HepG2 (cell line): ENCODE data around the gene GSPT1. TPM values are rescaled to one million over a fixed set of nuclear protein-coding genes. Genes with fewer than 3 reads are reported as not detected.

ENCODE experiments used
- BCL6 ChIP-seq: IDR thresholded peaks from 2 replicates; pipeline ENCODE4 v1.6.1; 2016; ENCODE audit warnings: missing genetic modification reagents, missing compliant biosample characterization
- EHMT2 ChIP-seq: fragments of 200-600 bp; sonication (generic); IDR thresholded peaks from 2 replicates; pipeline ENCODE4 v1.7.0; 2017; ENCODE audit warnings: antibody characterized with exemption, low read depth, low read length, borderline replicate concordance
- FOXO4 ChIP-seq: sonication (generic); formaldehyde crosslinking; conservative IDR thresholded peaks from 2 replicates; pipeline ENCODE4 v1.8.1; 2023; ENCODE audit warnings: missing genetic modification reagents
- LRRFIP1 ChIP-seq: sonication (generic); formaldehyde crosslinking; conservative IDR thresholded peaks from 2 replicates; pipeline ENCODE4 v1.4.0; 2020; ENCODE audit warnings: missing genetic modification reagents
- NFE2 ChIP-seq: sonication (generic); formaldehyde crosslinking; IDR thresholded peaks from 2 replicates; pipeline ENCODE4 v1.4.0; 2020; ENCODE audit warnings: missing genetic modification reagents
- NONO ChIP-seq, 2 experiments: fragments of 450-650 bp in 1 of 2; sonication (generic) in 1 of 2; formaldehyde crosslinking in 1 of 2; IDR thresholded peaks in 1 of 2; conservative IDR thresholded peaks in 1 of 2; 2 replicates each; pipeline versions ENCODE4 v1.6.1 to v1.8.0; 2017 to 2022; ENCODE audit warnings: mild to moderate bottlenecking in 1 of 2, missing genetic modification reagents in 1 of 2, moderate library complexity in 1 of 2
- NR2C2 ChIP-seq: sonication (generic); formaldehyde crosslinking; IDR thresholded peaks from 2 replicates; pipeline ENCODE4 v1.4.0; 2020; ENCODE audit warnings: missing genetic modification reagents, mild to moderate bottlenecking, moderate library complexity, borderline replicate concordance
- TFDP1 ChIP-seq: IDR thresholded peaks from 2 replicates; pipeline ENCODE4 v1.6.1; 2016; ENCODE audit warnings: missing compliant biosample characterization, missing genetic modification reagents, borderline replicate concordance
- ZC3H4 ChIP-seq: sonication (generic); formaldehyde crosslinking; IDR thresholded peaks from 2 replicates; pipeline ENCODE4 v1.4.0; 2020; ENCODE audit warnings: missing genetic modification reagents, borderline replicate concordance
- ZFP37 ChIP-seq: sonication (generic); formaldehyde crosslinking; IDR thresholded peaks from 2 replicates; pipeline ENCODE4 v1.4.0; 2020; ENCODE audit warnings: missing genetic modification reagents, borderline replicate concordance
- ZNF557 ChIP-seq: sonication (generic); formaldehyde crosslinking; IDR thresholded peaks from 2 replicates; pipeline ENCODE4 v1.4.0; 2020; ENCODE audit warnings: missing genetic modification reagents
- ZNF576 ChIP-seq: sonication (generic); formaldehyde crosslinking; IDR thresholded peaks from 2 replicates; pipeline ENCODE4 v1.4.0; 2020; ENCODE audit warnings: mild to moderate bottlenecking, missing genetic modification reagents
- ZNF619 ChIP-seq: sonication (generic); formaldehyde crosslinking; IDR thresholded peaks from 2 replicates; pipeline ENCODE4 v1.4.0; 2020; ENCODE audit warnings: mild to moderate bottlenecking, missing genetic modification reagents
- ZNF792 ChIP-seq: IDR thresholded peaks from 2 replicates; pipeline ENCODE4 v1.6.1; 2016
- polyA plus RNA-seq, 8 experiments: library from polyadenylated mRNA; depleted of rRNA in 3 of 8; stranded (reverse) in 7 of 8; unstranded in 1 of 8; fragments of >200 nt; fragmentation: Illumina TruSeq in 4 of 8; extraction: Trizol in 4 of 8; gene quantifications; 2 replicates each; pipeline versions ENCODE4 v1.2.1 to v1.2.3, GENCODE V29; 2011 to 2016; ENCODE audit warnings: low read depth in 4 of 8, missing spikeins in 1 of 8, mixed read lengths in 1 of 8; ENCODE audit not compliant: insufficient read depth in 1 of 8
- total RNA-seq, 5 experiments: library from RNA; depleted of rRNA; stranded (reverse); fragments of >200 nt; fragmentation: Illumina TruSeq; extraction: Trizol; gene quantifications; 2 replicates each; pipeline ENCODE4 v1.2.3, GENCODE V29; 2016; ENCODE audit warnings: low read depth in 1 of 5
- TF ChIP-seq, protein P1 (sequence below): sonication (generic); formaldehyde crosslinking; IDR thresholded peaks from 2 replicates; pipeline ENCODE4 v1.4.0; 2020; ENCODE audit warnings: mild to moderate bottlenecking, low read depth, missing genetic modification reagents
- TF ChIP-seq, protein P2 (sequence below): sonication (generic); formaldehyde crosslinking; conservative IDR thresholded peaks from 2 replicates; pipeline ENCODE4 v1.5.0; 2020; ENCODE audit warnings: missing genetic modification reagents

Gene GSPT1
- total and polyA plus RNA-seq, 2 of the 13 experiments (the other 11 are each of a cell fraction or from before 2014, with no cell fraction given), result 120 to 316 TPM

DNA sequence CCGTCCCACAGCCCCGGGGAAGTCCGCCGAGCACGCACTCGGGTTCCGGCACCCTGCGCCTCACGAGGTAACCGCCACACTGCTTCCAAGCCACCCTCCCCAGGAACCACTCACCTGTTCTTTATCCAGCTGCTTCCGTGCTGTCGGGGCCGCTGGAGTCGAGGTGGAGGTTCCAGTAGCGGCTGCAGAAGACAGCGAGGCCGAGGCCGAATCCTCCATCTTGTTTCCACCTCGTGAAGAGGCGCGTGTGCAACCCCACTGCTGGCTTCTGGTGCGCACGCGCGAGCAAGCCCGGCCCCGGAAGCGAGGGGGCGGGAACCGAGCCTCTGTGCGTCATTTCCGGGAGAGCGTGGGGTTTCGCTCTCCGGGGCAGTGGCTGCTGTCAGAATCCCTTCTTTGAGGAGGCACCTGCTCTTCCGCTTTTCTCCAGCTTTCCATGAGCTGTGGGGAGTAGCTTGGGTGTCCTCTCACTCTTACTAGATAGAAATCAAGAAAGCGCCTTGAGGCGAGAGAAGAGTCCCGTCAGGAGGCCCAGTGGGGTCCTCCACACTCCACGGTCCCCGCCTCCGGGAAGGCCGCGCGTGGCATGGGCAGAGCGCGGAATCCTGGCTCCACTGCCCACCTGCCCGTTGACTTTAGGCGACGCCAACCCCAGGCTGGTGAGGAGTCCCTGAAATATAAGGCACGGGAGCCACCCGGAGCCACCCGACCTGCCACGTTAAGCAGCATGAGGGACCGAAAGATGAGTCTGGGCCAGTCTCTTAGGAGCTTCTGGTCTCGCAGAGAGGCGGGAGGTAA is 64.3 kb downstream of the GSPT1 start, which contains the start of gene RSL1D1 (continued):
- TF ChIP-seq ZNF576 (CRISPR knock-in tag), result peak; percentile 16; the same call in 1 of the 2 replicates
- TF ChIP-seq BCL6 (CRISPR knock-in tag), result peak; percentile 52; the same call in 1 of the 2 replicates
- TF ChIP-seq LRRFIP1, result no peak
- TF ChIP-seq, protein P1, sequence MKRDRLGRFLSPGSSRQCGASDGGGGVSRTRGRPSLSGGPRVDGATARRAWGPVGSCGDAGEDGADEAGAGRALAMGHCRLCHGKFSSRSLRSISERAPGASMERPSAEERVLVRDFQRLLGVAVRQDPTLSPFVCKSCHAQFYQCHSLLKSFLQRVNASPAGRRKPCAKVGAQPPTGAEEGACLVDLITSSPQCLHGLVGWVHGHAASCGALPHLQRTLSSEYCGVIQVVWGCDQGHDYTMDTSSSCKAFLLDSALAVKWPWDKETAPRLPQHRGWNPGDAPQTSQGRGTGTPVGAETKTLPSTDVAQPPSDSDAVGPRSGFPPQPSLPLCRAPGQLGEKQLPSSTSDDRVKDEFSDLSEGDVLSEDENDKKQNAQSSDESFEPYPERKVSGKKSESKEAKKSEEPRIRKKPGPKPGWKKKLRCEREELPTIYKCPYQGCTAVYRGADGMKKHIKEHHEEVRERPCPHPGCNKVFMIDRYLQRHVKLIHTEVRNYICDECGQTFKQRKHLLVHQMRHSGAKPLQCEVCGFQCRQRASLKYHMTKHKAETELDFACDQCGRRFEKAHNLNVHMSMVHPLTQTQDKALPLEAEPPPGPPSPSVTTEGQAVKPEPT, result peak; percentile 83; the same call in 1 of the 2 replicates
- TF ChIP-seq, protein P2, sequence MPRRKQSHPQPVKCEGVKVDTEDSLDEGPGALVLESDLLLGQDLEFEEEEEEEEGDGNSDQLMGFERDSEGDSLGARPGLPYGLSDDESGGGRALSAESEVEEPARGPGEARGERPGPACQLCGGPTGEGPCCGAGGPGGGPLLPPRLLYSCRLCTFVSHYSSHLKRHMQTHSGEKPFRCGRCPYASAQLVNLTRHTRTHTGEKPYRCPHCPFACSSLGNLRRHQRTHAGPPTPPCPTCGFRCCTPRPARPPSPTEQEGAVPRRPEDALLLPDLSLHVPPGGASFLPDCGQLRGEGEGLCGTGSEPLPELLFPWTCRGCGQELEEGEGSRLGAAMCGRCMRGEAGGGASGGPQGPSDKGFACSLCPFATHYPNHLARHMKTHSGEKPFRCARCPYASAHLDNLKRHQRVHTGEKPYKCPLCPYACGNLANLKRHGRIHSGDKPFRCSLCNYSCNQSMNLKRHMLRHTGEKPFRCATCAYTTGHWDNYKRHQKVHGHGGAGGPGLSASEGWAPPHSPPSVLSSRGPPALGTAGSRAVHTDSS (CRISPR knock-in tag), result no peak
- peak; percentile 58; the same call in 1 of the 2 replicates for TF ChIP-seq TFDP1 (CRISPR knock-in tag)
- TF ChIP-seq EHMT2, result no peak; the same call in 1 of the 2 replicates
- TF ChIP-seq ZNF619 (CRISPR knock-in tag), result peak; percentile 78; the same call in 1 of the 2 replicates
- peak; percentile 9; the same call in 1 of the 2 replicates for TF ChIP-seq ZFP37
- TF ChIP-seq NR2C2 (CRISPR knock-in tag), result peak; percentile 80
- TF ChIP-seq NFE2 (CRISPR knock-in tag), result peak; percentile 26; the same call in 1 of the 2 replicates
- TF ChIP-seq FOXO4, result 0 out of 2 replicates have a peak, but pooled peaks have one; percentile 87
- no peak for TF ChIP-seq NONO (IDR thresholded peaks at IDR 0.05)
- TF ChIP-seq NONO (CRISPR knock-in tag; conservative IDR thresholded peaks at IDR 0.05), result peak; percentile 98
- TF ChIP-seq ZC3H4 (CRISPR knock-in tag), result peak; percentile 56; the same call in 1 of the 2 replicates
- peak; percentile 91 for TF ChIP-seq ZNF792
- peak; percentile 15; the same call in 1 of the 2 replicates for TF ChIP-seq ZNF557 (CRISPR knock-in tag)
